OCI-LY1 (cell line): ENCODE data around the gene KCTD20.

Source experiments
- H2AFZ ChIP-seq: fragments of 200-600 bp; sonication (generic), shearing (Covaris generic); 2 replicates; pipeline ENCODE4 v1.6.0; 2014; ENCODE audit warnings: antibody characterized with exemption, mild to moderate bottlenecking, low read length
- H3F3A ChIP-seq: fragments of 200-600 bp; sonication (generic), shearing (Covaris generic); 2 replicates; pipeline ENCODE4 v1.6.0; 2014; ENCODE audit warnings: mild to moderate bottlenecking, antibody characterized with exemption, low read length, moderate library complexity; ENCODE audit not compliant: insufficient read depth
- H3K27ac ChIP-seq: fragments of 200-600 bp; sonication (generic); 2 replicates; pipeline ENCODE4 v1.5.1; 2014; ENCODE audit warnings: low read length, mixed run types, mild to moderate bottlenecking, low read depth; ENCODE audit not compliant: poor library complexity, severe bottlenecking
- H3K27me3 ChIP-seq: fragments of 200-600 bp; sonication (generic); 2 replicates; pipeline ENCODE4 v1.6.0; 2014; ENCODE audit warnings: antibody characterized with exemption, mild to moderate bottlenecking, low read length, moderate library complexity; ENCODE audit not compliant: insufficient read depth
- H3K36me3 ChIP-seq: fragments of 200-600 bp; sonication (generic); 2 replicates; pipeline ENCODE4 v1.6.1; 2014; ENCODE audit warnings: mild to moderate bottlenecking, antibody characterized with exemption, low read length, moderate library complexity, mixed read lengths; ENCODE audit not compliant: insufficient read depth
- H3K4me1 ChIP-seq: fragments of 200-600 bp; sonication (generic); 2 replicates; pipeline ENCODE4 v1.5.1; 2014; ENCODE audit warnings: mild to moderate bottlenecking, low read length, moderate library complexity; ENCODE audit not compliant: insufficient read depth, severe bottlenecking
- H3K4me2 ChIP-seq: fragments of 200-600 bp; sonication (generic), shearing (Covaris generic); 2 replicates; pipeline ENCODE4 v1.6.1; 2014; ENCODE audit warnings: low read length
- H3K4me3 ChIP-seq: fragments of 200-600 bp; sonication (generic); 2 replicates; pipeline ENCODE4 v1.5.1; 2014; ENCODE audit warnings: low read length, low read depth, mild to moderate bottlenecking, mixed read lengths; ENCODE audit not compliant: poor library complexity, severe bottlenecking
- H3K79me2 ChIP-seq: fragments of 200-600 bp; shearing (Covaris generic); 2 replicates; pipeline ENCODE4 v1.6.1; 2016; ENCODE audit warnings: mixed run types, low read length, mixed read lengths; ENCODE audit not compliant: insufficient read depth
- H3K9ac ChIP-seq: fragments of 200-600 bp; sonication (generic), shearing (Covaris generic); 2 replicates; pipeline ENCODE4 v1.6.1; 2014; ENCODE audit warnings: mild to moderate bottlenecking, low read length, mixed read lengths
- H3K9me2 ChIP-seq: fragments of 200-600 bp; sonication (generic), shearing (Covaris generic); 2 replicates; pipeline ENCODE4 v1.6.1; 2014; ENCODE audit warnings: low read depth, mild to moderate bottlenecking, low read length, mixed read lengths
- H3K9me3 ChIP-seq: fragments of 200-600 bp; shearing (Covaris generic); 2 replicates; pipeline ENCODE4 v1.6.1; 2014; ENCODE audit warnings: low read length, mixed read lengths
- H4K20me1 ChIP-seq: fragments of 200-600 bp; sonication (generic), shearing (Covaris generic); 2 replicates; pipeline ENCODE4 v1.6.0; 2016; ENCODE audit warnings: mild to moderate bottlenecking, low read length; ENCODE audit not compliant: insufficient read depth
- EZH2 ChIP-seq: fragments of 200-600 bp; sonication (generic), shearing (Covaris generic); IDR thresholded peaks from 2 replicates; pipeline ENCODE4 v1.8.0; 2017; ENCODE audit warnings: borderline replicate concordance, mixed run types, mild to moderate bottlenecking, antibody characterized with exemption, low read length, moderate library complexity, mixed read lengths
- TF ChIP-seq, protein P1 (sequence below): fragments of 200-600 bp; sonication (generic), shearing (Covaris generic); IDR thresholded peaks from 2 replicates; pipeline ENCODE4 v1.5.1; 2017; ENCODE audit warnings: mild to moderate bottlenecking, antibody characterized with exemption, low read length, moderate library complexity, mixed read lengths

Gene KCTD20

DNA sequence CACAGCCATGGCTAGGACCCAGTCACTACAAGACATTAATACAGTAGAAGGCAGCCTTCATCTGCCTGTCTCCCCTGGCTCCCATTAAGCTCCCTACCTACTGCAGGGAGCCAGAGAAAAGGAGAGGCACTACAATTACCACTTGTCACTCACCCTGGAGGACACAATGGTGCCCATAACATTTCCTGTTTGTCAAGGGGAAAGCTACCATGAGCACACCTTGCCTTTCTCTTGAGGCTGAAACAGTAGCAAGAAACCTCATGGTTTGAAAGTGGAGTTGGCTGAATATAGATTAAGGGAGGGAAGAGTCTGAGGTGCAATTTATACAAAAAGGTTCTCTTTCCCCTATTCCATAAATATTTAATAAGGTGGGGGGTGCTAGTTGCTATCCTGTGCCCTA lies 76.6 kb downstream of the KCTD20 start:
- TF ChIP-seq EZH2, result no peak
- TF ChIP-seq, protein P1, sequence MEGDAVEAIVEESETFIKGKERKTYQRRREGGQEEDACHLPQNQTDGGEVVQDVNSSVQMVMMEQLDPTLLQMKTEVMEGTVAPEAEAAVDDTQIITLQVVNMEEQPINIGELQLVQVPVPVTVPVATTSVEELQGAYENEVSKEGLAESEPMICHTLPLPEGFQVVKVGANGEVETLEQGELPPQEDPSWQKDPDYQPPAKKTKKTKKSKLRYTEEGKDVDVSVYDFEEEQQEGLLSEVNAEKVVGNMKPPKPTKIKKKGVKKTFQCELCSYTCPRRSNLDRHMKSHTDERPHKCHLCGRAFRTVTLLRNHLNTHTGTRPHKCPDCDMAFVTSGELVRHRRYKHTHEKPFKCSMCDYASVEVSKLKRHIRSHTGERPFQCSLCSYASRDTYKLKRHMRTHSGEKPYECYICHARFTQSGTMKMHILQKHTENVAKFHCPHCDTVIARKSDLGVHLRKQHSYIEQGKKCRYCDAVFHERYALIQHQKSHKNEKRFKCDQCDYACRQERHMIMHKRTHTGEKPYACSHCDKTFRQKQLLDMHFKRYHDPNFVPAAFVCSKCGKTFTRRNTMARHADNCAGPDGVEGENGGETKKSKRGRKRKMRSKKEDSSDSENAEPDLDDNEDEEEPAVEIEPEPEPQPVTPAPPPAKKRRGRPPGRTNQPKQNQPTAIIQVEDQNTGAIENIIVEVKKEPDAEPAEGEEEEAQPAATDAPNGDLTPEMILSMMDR, result no peak
- Histone ChIP-seq H3K4me1 (no peaks in the 10 kb centered on the region), H3K9ac (no peak overlapping the region), H3K27ac (no peak overlapping the region), H3K36me3 (peaks cover 81% of the 10 kb centered on the region), H3K27me3 (no peaks in the 10 kb centered on the region), H3K79me2 (no peaks in the 10 kb centered on the region), H3K4me2 (no peak overlapping the region), H3F3A (no peaks in the 10 kb centered on the region), H3K4me3 (no peak overlapping the region), H3K9me2 (no peaks in the 10 kb centered on the region), H4K20me1 (no peaks in the 10 kb centered on the region), H3K9me3 (no peaks in the 10 kb centered on the region), H2AFZ (no peak overlapping the region)

DNA sequence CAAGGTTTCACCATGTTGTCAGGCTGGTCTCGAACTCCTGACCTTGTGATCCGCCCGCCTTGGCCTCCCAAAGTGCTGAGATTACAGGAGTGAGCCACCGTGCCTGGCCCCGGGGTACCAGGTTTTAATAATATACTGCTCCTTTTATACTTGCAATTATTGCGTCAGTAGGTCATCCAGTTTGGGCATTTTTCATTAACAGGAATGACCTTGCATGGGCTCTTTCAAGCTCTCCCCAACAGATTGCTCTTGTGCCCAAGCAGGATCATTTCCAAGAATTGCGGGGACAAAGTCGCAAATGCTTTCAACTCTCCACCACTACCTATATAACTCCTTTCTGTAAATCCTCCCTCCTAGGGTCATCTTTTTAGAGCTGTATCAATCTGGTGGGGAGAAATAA lies 80.7 kb downstream of the KCTD20 start:
- Histone ChIP-seq H4K20me1 (no peaks in the 10 kb centered on the region), H3K4me3 (no peak overlapping the region), H3K9me2 (no peaks in the 10 kb centered on the region), H3K79me2 (no peaks in the 10 kb centered on the region), H3K4me2 (no peak overlapping the region), H3K9ac (no peak overlapping the region), H3K27me3 (no peaks in the 10 kb centered on the region), H3K9me3 (no peaks in the 10 kb centered on the region), H3K36me3 (peaks cover 71% of the 10 kb centered on the region), H3K27ac (no peak overlapping the region), H2AFZ (no peak overlapping the region), H3K4me1 (peaks cover 6% of the 10 kb centered on the region), H3F3A (no peaks in the 10 kb centered on the region)
- TF ChIP-seq, protein P1, result no peak
- no peak for TF ChIP-seq EZH2

- Histone ChIP-seq H3K4me2 (no peak overlapping the region), H3F3A (no peaks in the 10 kb centered on the region), H3K36me3 (peaks cover 68% of the 10 kb centered on the region), H4K20me1 (no peaks in the 10 kb centered on the region), H3K9me2 (no peaks in the 10 kb centered on the region), H3K9me3 (no peaks in the 10 kb centered on the region), H3K4me1 (peaks cover 12% of the 10 kb centered on the region), H2AFZ (no peak overlapping the region), H3K79me2 (no peaks in the 10 kb centered on the region), H3K27me3 (no peaks in the 10 kb centered on the region), H3K27ac (no peak overlapping the region), H3K9ac (no peak overlapping the region), H3K4me3 (no peak overlapping the region)
- TF ChIP-seq EZH2, result no peak
- TF ChIP-seq, protein P1, result no peak
These were observed 81.2 kb downstream of the KCTD20 start for GRCh38 chr6:36523936-36524499.
